Fibroblast of lung (primary cell): ENCODE measurements around the gene BCAT1. TPM values are rescaled to one million over a fixed set of nuclear protein-coding genes. Genes with fewer than 3 reads are reported as not detected.

Experiments
- DNase-seq, 2 donors: peaks; one replicate each; pipeline versions ENCODE4 v3.0.0 to v3.0.0-alpha.2; 2010; ENCODE audit warnings: low read depth in 2 of 2
- H2AFZ ChIP-seq: 2 replicates; pipeline ENCODE4 v1.5.1; 2012; ENCODE audit warnings: low read length, control low read depth, inconsistent platforms
- H3K27ac ChIP-seq: 2 replicates; pipeline ENCODE4 v1.5.1; 2011; ENCODE audit warnings: low read length, control low read depth; ENCODE audit not compliant: insufficient read depth
- H3K27me3 ChIP-seq: 2 replicates; pipeline ENCODE4 v1.5.1; 2011; ENCODE audit warnings: mild to moderate bottlenecking, low read length; ENCODE audit not compliant: control insufficient read depth, insufficient read depth
- H3K36me3 ChIP-seq: 2 replicates; pipeline ENCODE4 v1.5.1; 2011; ENCODE audit warnings: low read length; ENCODE audit not compliant: control insufficient read depth, insufficient read depth
- H3K4me1 ChIP-seq: 2 replicates; pipeline ENCODE4 v1.5.1; 2011; ENCODE audit warnings: low read length; ENCODE audit not compliant: control insufficient read depth, insufficient read depth; ENCODE audit errors: extremely low read depth
- H3K4me2 ChIP-seq: 2 replicates; pipeline ENCODE4 v1.5.1; 2011; ENCODE audit warnings: low read length, control low read depth; ENCODE audit not compliant: insufficient read depth; ENCODE audit errors: extremely low read depth
- H3K4me3 ChIP-seq, 4 experiments: fragments of 200-600 bp in 1 of 4; sonication (generic) in 1 of 4; replicated peaks in 1 of 4; 2 replicates each; pipeline ENCODE4 v1.5.1; 2011 to 2016; ENCODE audit warnings: low read length in 4 of 4, low read depth in 3 of 4, mild to moderate bottlenecking in 3 of 4, control low read depth in 2 of 4, inconsistent platforms in 1 of 4, mixed read lengths in 1 of 4; ENCODE audit not compliant: insufficient read depth in 1 of 4; ENCODE audit errors: control extremely low read depth in 1 of 4
- H3K79me2 ChIP-seq: 2 replicates; pipeline ENCODE4 v1.5.1; 2012; ENCODE audit warnings: mild to moderate bottlenecking, low read length, inconsistent platforms; ENCODE audit not compliant: control insufficient read depth, insufficient read depth
- H3K9ac ChIP-seq: 2 replicates; pipeline ENCODE4 v1.5.1; 2011; ENCODE audit warnings: mild to moderate bottlenecking, low read length, control low read depth; ENCODE audit not compliant: insufficient read depth
- H3K9me3 ChIP-seq: 2 replicates; pipeline ENCODE4 v1.5.1; 2012; ENCODE audit warnings: low read depth, low read length; ENCODE audit not compliant: control insufficient read depth, insufficient read depth
- H4K20me1 ChIP-seq: 2 replicates; pipeline ENCODE4 v1.5.1; 2011; ENCODE audit warnings: low read length; ENCODE audit not compliant: control insufficient read depth, insufficient read depth; ENCODE audit errors: extremely low read depth
- CTCF ChIP-seq, 2 donors: IDR thresholded peaks in 1 of 2; conservative IDR thresholded peaks in 1 of 2; 1 replicate in 1 of 2; 2 replicates in 1 of 2; pipeline ENCODE4 v1.5.1; 2011 to 2012; ENCODE audit warnings: low read length in 2 of 2, control low read depth in 1 of 2, inconsistent platforms in 1 of 2, low read depth in 1 of 2, mild to moderate bottlenecking in 1 of 2
- EZH2 ChIP-seq: IDR thresholded peaks from 2 replicates; pipeline ENCODE4 v1.5.1; 2012; ENCODE audit warnings: low read length, control low read depth, mild to moderate bottlenecking; ENCODE audit errors: missing control alignments
- polyA plus RNA-seq, 2 donors: library from polyadenylated mRNA; depleted of rRNA in 1 of 2; stranded (reverse) in 1 of 2; unstranded in 1 of 2; fragments of >200 nt; gene quantifications; 2 replicates each; pipeline ENCODE4 v1.2.1, GENCODE V29; 2011 to 2012; ENCODE audit warnings: missing spikeins in 1 of 2
- total RNA-seq: library from RNA; depleted of rRNA; stranded (reverse); fragments of >200 nt; gene quantifications from 2 replicates; pipeline ENCODE4 v1.2.1, GENCODE V29; 2014

BCAT1 gene
- total and polyA plus RNA-seq, 2 donors (not counting 1 experiment from before 2014, with no cell fraction given): 27.8 to 162 TPM

- H3K79me2 ChIP-seq: peaks cover 6% of the 10 kb centered on the region
- no peaks in the 10 kb centered on the region for H4K20me1 ChIP-seq
- H3K36me3 ChIP-seq: no peaks in the 10 kb centered on the region
- TF ChIP-seq EZH2: no peak
- no peak overlapping the region for H2AFZ ChIP-seq
- no peak overlapping the region for H3K9ac ChIP-seq
- DNase-seq: peak in 1 of 2 donors; percentile 62
- H3K4me3 ChIP-seq: no peak overlapping the region
- no peaks in the 10 kb centered on the region for H3K4me1 ChIP-seq
- no peaks in the 10 kb centered on the region for H3K27me3 ChIP-seq
- no peak overlapping the region for H3K4me2 ChIP-seq
- H3K27ac ChIP-seq: no peak overlapping the region
- no peaks in the 10 kb centered on the region for H3K9me3 ChIP-seq
Measured at GRCh38 chr12:24921251-24922038, 27.5 kb downstream of the BCAT1 start.

- DNase-seq: no peak
- no peak for TF ChIP-seq EZH2
- no peak for TF ChIP-seq CTCF (conservative IDR thresholded peaks at IDR 0.05 in 1 of 2, IDR thresholded peaks at IDR 0.05 in 1 of 2; ENCODE audit: low read depth in 1 of 2, low read length in 2 of 2)
- no peaks in the 10 kb centered on the region for H3K36me3 ChIP-seq
- H3K79me2 ChIP-seq: peaks cover 6% of the 10 kb centered on the region
- H3K4me1 ChIP-seq: no peaks in the 10 kb centered on the region
- no peak overlapping the region for H2AFZ ChIP-seq
- H3K9ac ChIP-seq: no peak overlapping the region
- H4K20me1 ChIP-seq: no peaks in the 10 kb centered on the region
- H3K27ac ChIP-seq: no peak overlapping the region
- H3K9me3 ChIP-seq: no peaks in the 10 kb centered on the region
- no peaks in the 10 kb centered on the region for H3K27me3 ChIP-seq
- H3K4me2 ChIP-seq: no peak overlapping the region
- no peak overlapping the region for H3K4me3 ChIP-seq
Measured at GRCh38 chr12:24920141-24920540, 28.8 kb downstream of the BCAT1 start.

- Histone ChIP-seq H3K4me2 (no peak overlapping the region), H4K20me1 (no peaks in the 10 kb centered on the region), H3K4me1 (no peaks in the 10 kb centered on the region), H3K27ac (no peak overlapping the region), H3K79me2 (peaks cover 6% of the 10 kb centered on the region), H3K9me3 (no peaks in the 10 kb centered on the region), H2AFZ (no peak overlapping the region), H3K9ac (no peak overlapping the region), H3K36me3 (no peaks in the 10 kb centered on the region), H3K4me3 (no peak overlapping the region), H3K27me3 (no peaks in the 10 kb centered on the region)
- TF ChIP-seq EZH2 (no peak), CTCF (conservative IDR thresholded peaks at IDR 0.05 in 1 of 2, IDR thresholded peaks at IDR 0.05 in 1 of 2; ENCODE audit: low read depth in 1 of 2, low read length in 2 of 2) (no peak)
- no peak for DNase-seq
Measured at GRCh38 chr12:24919346-24920001, 29.4 kb downstream of the BCAT1 start.
